GM23248 (cell line): ENCODE data around the gene MPC1. TPM values are rescaled to one million over a fixed set of nuclear protein-coding genes. Genes with fewer than 3 reads are reported as not detected.
"Not testable (repeated sequence)": the region's sequence is repeated elsewhere in the genome, so short reads cannot be mapped to it uniquely, and the experiment has no call there.

Source experiments
- DNase-seq: peaks from one replicate; pipeline ENCODE4 v3.0.0-alpha.2; 2015
- H2AFZ ChIP-seq: fragments of 200-600 bp; sonication (generic); 2 replicates; pipeline ENCODE4 v1.6.1; 2016; ENCODE audit warnings: antibody characterized with exemption
- H3F3A ChIP-seq: fragments of 200-600 bp; sonication (generic); 2 replicates; pipeline ENCODE4 v1.6.1; 2016; ENCODE audit warnings: mild to moderate bottlenecking, antibody characterized with exemption, mixed run types; ENCODE audit not compliant: insufficient read depth
- H3K27ac ChIP-seq: fragments of 200-600 bp; sonication (generic); 2 replicates; pipeline ENCODE4 v1.5.1; 2016; ENCODE audit warnings: mild to moderate bottlenecking
- H3K27me3 ChIP-seq: fragments of 200-600 bp; sonication (generic); replicated peaks from 2 replicates; pipeline ENCODE4 v1.6.1; 2016; ENCODE audit warnings: mild to moderate bottlenecking; ENCODE audit not compliant: insufficient read depth
- H3K36me3 ChIP-seq: fragments of 200-600 bp; sonication (generic); 2 replicates; pipeline ENCODE4 v1.6.1; 2016; ENCODE audit warnings: low read depth, mild to moderate bottlenecking
- H3K4me1 ChIP-seq: fragments of 200-600 bp; sonication (generic); 2 replicates; pipeline ENCODE4 v1.6.1; 2016; ENCODE audit warnings: mild to moderate bottlenecking; ENCODE audit not compliant: insufficient read depth
- H3K4me2 ChIP-seq: fragments of 200-600 bp; sonication (generic); one replicate; pipeline ENCODE4 v1.6.1; 2016; ENCODE audit warnings: mild to moderate bottlenecking; ENCODE audit not compliant: unreplicated experiment
- H3K4me3 ChIP-seq: fragments of 200-600 bp; sonication (generic); 2 replicates; pipeline ENCODE4 v1.5.1; 2016; ENCODE audit warnings: mild to moderate bottlenecking
- H3K79me2 ChIP-seq: fragments of 200-600 bp; sonication (generic); 2 replicates; pipeline ENCODE4 v1.6.1; 2016; ENCODE audit warnings: mild to moderate bottlenecking; ENCODE audit not compliant: insufficient read depth
- H3K9ac ChIP-seq: fragments of 200-600 bp; sonication (generic); 2 replicates; pipeline ENCODE4 v1.6.1; 2016; ENCODE audit warnings: mild to moderate bottlenecking
- H3K9me2 ChIP-seq: fragments of 200-600 bp; sonication (generic); 2 replicates; pipeline ENCODE4 v1.6.1; 2016; ENCODE audit warnings: mixed run types, mild to moderate bottlenecking, moderate library complexity; ENCODE audit not compliant: insufficient read depth
- H3K9me3 ChIP-seq: fragments of 200-600 bp; sonication (generic); one replicate; pipeline ENCODE4 v1.6.1; 2017; ENCODE audit warnings: low read depth
- H4K20me1 ChIP-seq: fragments of 200-600 bp; sonication (generic); 2 replicates; pipeline ENCODE4 v1.6.0; 2016; ENCODE audit not compliant: insufficient read depth
- EZH2 ChIP-seq: fragments of 200-600 bp; sonication (generic); IDR thresholded peaks from 2 replicates; pipeline ENCODE4 v1.6.1; 2018; ENCODE audit warnings: antibody characterized with exemption, mild to moderate bottlenecking; ENCODE audit not compliant: insufficient read depth, poor library complexity, severe bottlenecking
- EZH2phosphoT487 ChIP-seq: fragments of 200-600 bp; sonication (generic); IDR thresholded peaks from 2 replicates; pipeline ENCODE4 v1.6.1; 2018; ENCODE audit warnings: antibody characterized with exemption, moderate library complexity, mild to moderate bottlenecking, low read depth; ENCODE audit not compliant: insufficient read depth
- WGBS, 2 experiments: methylation state at CpG; one replicate each; pipeline ENCODE4 v1.1.6; 2015 to 2017; ENCODE audit warnings: low lambda C conversion rate in 2 of 2, low coverage in 1 of 2; ENCODE audit errors: missing lambda C conversion rate in 2 of 2; 5-methylcytosine and 5-hydroxymethylcytosine counted together
- in situ Hi-C: fragments of 300-500 bp; cut with MboI; formaldehyde crosslinking; loops from 2 replicates; pipeline ENCODE4 v1.15.0; 2020
- polyA plus RNA-seq: library from polyadenylated mRNA; unstranded; fragments of >200 nt; fragmentation: Nextera tagmentation; extraction: Ambion mirVana; gene quantifications from 2 replicates; pipeline ENCODE4 v1.2.1, GENCODE V29; 2016
- total RNA-seq: library from RNA; depleted of rRNA; stranded (reverse); fragments of >200 nt; shearing (Covaris generic); gene quantifications from 2 replicates; pipeline ENCODE4 v1.2.3, GENCODE V29; 2014

Gene MPC1
- total and polyA plus RNA-seq, 2 experiments from 2014 or later = 41.9 to 76.2 TPM

GRCh38 chr6:166405386-166405785, 22.6 kb upstream of the MPC1 start:
- WGBS, 2 experiments = 55 to 64% methylated on average over 7 of the region's 7 CpGs
- Histone ChIP-seq H3K36me3 (0 out of 2 replicates have a peak, but pooled peaks cover 5% of the 10 kb centered on the region), H3K27me3 (no peaks in the 10 kb centered on the region), H3K9me3 (no peaks in the 10 kb centered on the region), H3K4me3 (no peak overlapping the region), H3F3A (peaks cover 10% of the 10 kb centered on the region), H3K79me2 (no peaks in the 10 kb centered on the region), H2AFZ (no peak overlapping the region), H3K4me2 (no peak overlapping the region), H4K20me1 (no peaks in the 10 kb centered on the region), H3K9ac (no peak overlapping the region), H3K9me2 (no peaks in the 10 kb centered on the region), H3K4me1 (peaks cover 8% of the 10 kb centered on the region), H3K27ac (no peak overlapping the region)
- no peak for TF ChIP-seq EZH2phosphoT487
- no peak for TF ChIP-seq EZH2
- DNase-seq = no peak
- in situ Hi-C loops = no loop called here

DNA sequence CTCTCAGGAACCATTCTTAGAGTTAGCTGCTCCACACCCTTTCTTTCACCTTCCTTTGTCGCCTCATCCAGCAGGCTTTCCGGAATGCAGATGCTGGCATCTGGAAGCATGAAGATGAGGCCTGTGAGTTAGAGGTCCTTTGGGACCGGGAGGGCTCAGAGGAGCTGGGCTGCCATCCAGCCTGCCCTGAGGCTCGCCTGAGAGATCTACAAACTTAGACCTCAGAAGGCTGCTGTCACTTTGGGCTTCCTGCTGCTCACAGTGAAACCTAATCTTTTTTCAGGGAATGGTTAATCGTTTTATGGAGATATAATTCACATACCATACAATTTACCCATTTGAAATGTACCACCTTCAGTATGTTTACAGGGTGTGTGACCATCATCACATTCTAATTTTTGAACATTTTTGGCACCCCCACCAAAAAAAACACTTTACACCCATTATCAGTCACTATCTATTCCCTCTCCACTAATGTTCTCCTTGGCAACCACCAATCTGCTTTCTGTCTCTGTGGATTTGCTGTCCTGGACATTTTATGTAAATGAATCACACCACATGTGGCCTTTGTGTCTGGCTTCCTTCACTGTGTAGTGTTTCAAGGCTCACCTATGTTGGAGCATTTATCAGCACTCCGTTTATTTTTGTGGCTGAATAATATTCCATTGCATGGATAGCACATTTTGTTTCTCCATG, 20.0 kb upstream of the MPC1 start:
- no peaks in the 10 kb centered on the region for H3K9me2 ChIP-seq
- WGBS, 2 experiments = 15 to 16% methylated on average over 6 of the region's 6 CpGs
- in situ Hi-C loops = no loop called here
- H3K27me3 ChIP-seq = no peaks in the 10 kb centered on the region
- peak; percentile 89 for DNase-seq
- H3K27ac ChIP-seq = peak overlapping the region; percentile 39
- H3K4me1 ChIP-seq = peaks cover 8% of the 10 kb centered on the region
- no peaks in the 10 kb centered on the region for H3K79me2 ChIP-seq
- peak overlapping the region; percentile 31 for H3K4me2 ChIP-seq
- H3K4me3 ChIP-seq = no peak overlapping the region
- H3K9ac ChIP-seq = no peak overlapping the region
- no peak for TF ChIP-seq EZH2phosphoT487
- no peak for TF ChIP-seq EZH2
- H4K20me1 ChIP-seq = no peaks in the 10 kb centered on the region
- H3K9me3 ChIP-seq = no peaks in the 10 kb centered on the region
- H3F3A ChIP-seq = peaks cover 10% of the 10 kb centered on the region
- no peaks in the 10 kb centered on the region for H3K36me3 ChIP-seq
- no peak overlapping the region for H2AFZ ChIP-seq

GRCh38 chr6:166400649-166401250, 18.0 kb upstream of the MPC1 start:
- H3K9me3 ChIP-seq, H3K79me2 ChIP-seq, H3K9ac ChIP-seq, H3K36me3 ChIP-seq, H3K4me1 ChIP-seq, in situ Hi-C loops, H3K4me3 ChIP-seq, H3K9me2 ChIP-seq, H4K20me1 ChIP-seq, H3K27ac ChIP-seq, H2AFZ ChIP-seq, H3K4me2 ChIP-seq, H3K27me3 ChIP-seq: not testable (repeated sequence)
- peak; percentile 82 for DNase-seq
- H3F3A ChIP-seq = peaks cover 10% of the 10 kb centered on the region
- 23% methylated on average over 16 of the region's 16 CpGs for WGBS, 2 experiments

DNA sequence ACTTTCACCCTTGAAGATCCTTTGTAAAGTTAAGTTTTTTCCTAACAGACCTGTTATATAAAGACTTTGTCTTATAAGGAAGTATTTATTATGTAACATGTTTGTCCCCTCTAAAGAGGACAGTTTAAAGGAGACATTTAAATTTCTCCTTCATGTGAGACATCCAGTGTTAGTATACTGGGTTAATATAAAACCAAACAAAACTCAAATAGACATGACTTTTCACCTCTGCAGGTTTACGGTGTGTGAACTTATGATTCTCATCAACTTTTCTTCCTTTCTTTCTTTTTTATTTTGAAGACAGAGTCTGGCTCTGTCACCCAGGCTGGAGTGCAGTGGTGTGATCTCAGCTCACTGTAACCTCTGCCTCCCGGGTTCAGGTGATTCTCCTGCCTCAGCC, 17.4 kb upstream of the MPC1 start:
- no peak overlapping the region for H2AFZ ChIP-seq
- no peak overlapping the region for H3K4me3 ChIP-seq
- H3K9me3 ChIP-seq = no peaks in the 10 kb centered on the region
- no peak overlapping the region for H3K4me2 ChIP-seq
- peaks cover 8% of the 10 kb centered on the region for H3K4me1 ChIP-seq
- no peak overlapping the region for H3K9ac ChIP-seq
- H3F3A ChIP-seq = peaks cover 10% of the 10 kb centered on the region
- in situ Hi-C loops = no loop called here
- TF ChIP-seq EZH2 (no peak), EZH2phosphoT487 (no peak)
- no peaks in the 10 kb centered on the region for H3K36me3 ChIP-seq
- no peak overlapping the region for H3K27ac ChIP-seq
- WGBS, 2 experiments = 94 to 97% methylated on average over 2 of the region's 2 CpGs
- no peaks in the 10 kb centered on the region for H3K9me2 ChIP-seq
- H3K27me3 ChIP-seq = no peaks in the 10 kb centered on the region
- H4K20me1 ChIP-seq = no peaks in the 10 kb centered on the region
- no peak for DNase-seq
- H3K79me2 ChIP-seq = no peaks in the 10 kb centered on the region
